DND-41 (cell line): ENCODE measurements around the gene CPE.

Experiments used
- CTCF ChIP-seq: IDR thresholded peaks from 2 replicates; pipeline ENCODE4 v1.5.1; 2012; ENCODE audit warnings: borderline replicate concordance, low read length, moderate library complexity, mild to moderate bottlenecking; ENCODE audit not compliant: poor library complexity, severe bottlenecking; ENCODE audit errors: extremely low read depth
- EZH2 ChIP-seq: IDR thresholded peaks from 3 replicates; pipeline ENCODE4 v1.6.1; 2012; ENCODE audit warnings: borderline replicate concordance, low read depth, mild to moderate bottlenecking, moderate library complexity, low read length, inconsistent platforms; ENCODE audit not compliant: severe bottlenecking

- no peak for TF ChIP-seq CTCF
- no peak for TF ChIP-seq EZH2
Observed at GRCh38 chr4:165506849-165507248, 128.0 kb downstream of the CPE start.
